ENCODE data around the gene KCNB1. TPM values are rescaled to one million over a fixed set of nuclear protein-coding genes. Genes with fewer than 3 reads are reported as not detected.

The KCNB1 gene
- total RNA-seq, 4 donors from 2014 or later, result 0.29 to 32.5 (median 7.0) TPM

- Histone ChIP-seq H3K27ac (no peak overlapping the region), H3K27me3 (no peaks in the 10 kb centered on the region), H3K36me3 (no peaks in the 10 kb centered on the region), H3K4me1 (no peaks in the 10 kb centered on the region), H3K9me3 (no peaks in the 10 kb centered on the region), H3K4me3 (no peak overlapping the region)
- no peak for DNase-seq
- intact Hi-C loops (cut with DNase I; ENCODE audit: low total_unique reads), result loop anchor here (2.0 kb wide), 1 partner anchor 149 kb away; no protein-coding TSS in a partner anchor
- no peak for TF ChIP-seq POLR2A (IDR thresholded peaks at IDR 0.05)
- no peak for TF ChIP-seq CTCF (IDR thresholded peaks at IDR 0.05)
These were observed 147.0 kb downstream of the KCNB1 start for GRCh38 chr20:49335476-49335875.

- Histone ChIP-seq H3K4me1 (no peaks in the 10 kb centered on the region), H3K27me3 (no peaks in the 10 kb centered on the region), H3K27ac (no peak overlapping the region), H3K9me3 (no peaks in the 10 kb centered on the region), H3K36me3 (no peaks in the 10 kb centered on the region), H3K4me3 (no peak overlapping the region)
- TF ChIP-seq POLR2A (IDR thresholded peaks at IDR 0.05), result no peak
- no peak for TF ChIP-seq CTCF (IDR thresholded peaks at IDR 0.05)
- intact Hi-C loops (cut with DNase I; ENCODE audit: low total_unique reads), result loop anchor here (5.0 kb wide), 1 partner anchor 201 kb away; no protein-coding TSS in a partner anchor
- no peak for DNase-seq
These were observed 151.5 kb downstream of the KCNB1 start for GRCh38 chr20:49330701-49331615.

GRCh38 chr20:49328790-49329189 is 153.7 kb downstream of the KCNB1 start:
- no peak overlapping the region for H3K27ac ChIP-seq
- no peak overlapping the region for H3K4me3 ChIP-seq
- H3K4me1 ChIP-seq, result no peaks in the 10 kb centered on the region
- H3K27me3 ChIP-seq, result no peaks in the 10 kb centered on the region
- intact Hi-C loops (cut with DNase I; ENCODE audit: low total_unique reads), result no loop called here
- TF ChIP-seq CTCF (IDR thresholded peaks at IDR 0.05) (no peak), POLR2A (IDR thresholded peaks at IDR 0.05) (no peak)
- H3K36me3 ChIP-seq, result no peaks in the 10 kb centered on the region
- H3K9me3 ChIP-seq, result no peaks in the 10 kb centered on the region
- DNase-seq, result no peak

GRCh38 chr20:49326026-49326425 is 156.4 kb downstream of the KCNB1 start:
- TF ChIP-seq POLR2A (IDR thresholded peaks at IDR 0.05), result no peak
- TF ChIP-seq CTCF (IDR thresholded peaks at IDR 0.05), result no peak
- no peak overlapping the region for H3K4me3 ChIP-seq
- peak overlapping the region in 1 of 2 donors; percentile 33 for H3K27ac ChIP-seq
- no peaks in the 10 kb centered on the region for H3K4me1 ChIP-seq
- no peaks in the 10 kb centered on the region for H3K9me3 ChIP-seq
- intact Hi-C loops (cut with DNase I; ENCODE audit: low total_unique reads), result no loop called here
- no peak for DNase-seq
- no peaks in the 10 kb centered on the region for H3K36me3 ChIP-seq
- no peaks in the 10 kb centered on the region for H3K27me3 ChIP-seq

- no peak for DNase-seq
- no peaks in the 10 kb centered on the region for H3K27me3 ChIP-seq
- no peaks in the 10 kb centered on the region for H3K4me1 ChIP-seq
- H3K36me3 ChIP-seq, result no peaks in the 10 kb centered on the region
- intact Hi-C loops (cut with DNase I; ENCODE audit: low total_unique reads), result no loop called here
- no peak overlapping the region for H3K4me3 ChIP-seq
- no peak overlapping the region for H3K27ac ChIP-seq
- TF ChIP-seq POLR2A (IDR thresholded peaks at IDR 0.05) (no peak), CTCF (IDR thresholded peaks at IDR 0.05) (no peak)
- no peaks in the 10 kb centered on the region for H3K9me3 ChIP-seq
These were observed 158.2 kb downstream of the KCNB1 start for GRCh38 chr20:49324306-49324705.

Measured in uterus (tissue), 4 donors.